Breast epithelium (tissue), 3 donors: Measurements from ENCODE around the gene PKMYT1.

Experiments
- CTCF ChIP-seq, 3 donors: fragments of 450-650 bp; IDR thresholded peaks; one replicate each; pipeline ENCODE4 v1.5.1; 2016 to 2017; ENCODE audit warnings: antibody characterized with exemption in 3 of 3, mild to moderate bottlenecking in 3 of 3, moderate library complexity in 3 of 3
- POLR2A ChIP-seq: fragments of 450-650 bp; IDR thresholded peaks from one replicate; pipeline ENCODE4 v1.6.1; 2016; ENCODE audit warnings: antibody characterized with exemption, mild to moderate bottlenecking, moderate library complexity
- POLR2AphosphoS5 ChIP-seq, 3 donors: sonication (generic); formaldehyde crosslinking; IDR thresholded peaks; one replicate each; pipeline ENCODE4 v1.6.1; 2017; ENCODE audit warnings: antibody characterized with exemption in 3 of 3

GRCh38 chr16:3012246-3012645 is 32.0 kb upstream of the PKMYT1 start:
- no peak for TF ChIP-seq CTCF (IDR thresholded peaks at IDR 0.05)
- TF ChIP-seq POLR2A = no peak
- no peak for TF ChIP-seq POLR2AphosphoS5 (IDR thresholded peaks at IDR 0.05)
